CD4-positive, alpha-beta T cell treated with Interleukin-12 subunit alpha and Interleukin-12 subunit beta, for 1 hour (primary cell): ENCODE data around the gene HFE.

Experiments used
- DNase-seq: peaks from one replicate; pipeline ENCODE4 v3.0.0-alpha.2; 2020

The HFE gene

DNA sequence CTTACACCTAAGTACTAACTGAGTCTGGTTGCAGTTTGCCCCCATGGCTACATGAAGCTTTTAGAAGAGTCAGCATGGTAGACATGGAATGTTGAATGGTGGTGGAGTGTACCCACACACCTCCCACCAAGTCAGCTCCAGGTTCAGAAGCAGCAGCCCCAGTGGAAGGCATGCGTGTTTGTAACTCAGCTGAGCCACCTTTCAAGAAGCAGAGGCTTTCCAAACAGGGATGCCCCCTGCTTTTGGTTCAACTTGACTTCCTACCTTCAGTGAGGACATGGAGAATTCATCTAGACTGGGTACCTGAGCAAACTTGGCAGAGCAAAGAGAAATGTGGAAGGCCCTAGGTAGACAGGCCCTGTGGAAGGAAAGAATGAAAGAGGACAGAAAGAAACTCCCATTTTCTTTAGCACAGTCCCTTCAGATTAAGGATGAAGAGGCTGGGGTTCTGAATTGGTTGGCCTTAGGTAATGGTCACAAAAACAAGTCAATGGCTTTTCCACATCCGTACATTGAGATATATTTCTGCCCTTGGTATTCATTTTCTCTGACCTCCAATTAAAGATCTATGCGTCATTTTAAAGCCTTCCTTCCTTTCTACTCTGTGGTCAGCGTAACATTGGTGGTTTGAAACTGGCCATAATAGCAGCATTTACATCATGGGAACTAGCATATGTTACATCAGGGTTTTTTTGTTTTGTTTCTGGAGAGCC, 53.2 kb downstream of the HFE start:
- no peak for DNase-seq

GRCh38 chr6:26140967-26141294, 53.7 kb downstream of the HFE start:
- no peak for DNase-seq

DNA sequence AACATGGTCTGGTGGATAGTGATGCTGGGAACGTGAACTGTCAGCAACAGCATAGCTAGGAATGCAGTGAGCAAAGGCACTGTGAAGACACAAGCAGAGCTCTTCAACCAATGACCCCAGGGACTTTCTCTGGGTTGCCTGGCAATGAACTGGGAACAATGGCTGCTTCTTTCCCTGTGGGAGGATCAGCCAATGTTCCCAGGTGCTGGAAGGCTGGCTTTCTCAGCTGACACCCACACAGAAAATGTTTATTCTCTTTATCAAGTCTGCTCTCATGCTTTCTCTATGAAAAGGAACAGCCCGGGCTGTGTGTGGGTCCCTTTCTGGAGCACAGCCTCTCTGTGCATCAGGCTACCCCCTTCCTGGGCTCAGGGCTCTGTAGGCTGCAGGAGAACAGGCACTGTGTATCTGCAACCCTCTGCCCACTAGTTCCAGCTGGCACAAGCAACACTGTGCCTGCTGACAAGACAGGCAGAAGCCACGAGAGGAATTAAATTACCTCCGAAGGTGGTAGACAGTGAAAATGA, 54.2 kb downstream of the HFE start:
- no peak for DNase-seq

GRCh38 chr6:26142026-26142425, 54.8 kb downstream of the HFE start:
- no peak for DNase-seq
